Measurements from ENCODE around the gene SDR42E2. TPM values are rescaled to one million over a fixed set of nuclear protein-coding genes. Genes with fewer than 3 reads are reported as not detected.
"Not testable (repeated sequence)": the region's sequence is repeated elsewhere in the genome, so short reads cannot be mapped to it uniquely, and the experiment has no call there.

SDR42E2 gene
- polyA plus RNA-seq, 1 experiment: not detected

DNA sequence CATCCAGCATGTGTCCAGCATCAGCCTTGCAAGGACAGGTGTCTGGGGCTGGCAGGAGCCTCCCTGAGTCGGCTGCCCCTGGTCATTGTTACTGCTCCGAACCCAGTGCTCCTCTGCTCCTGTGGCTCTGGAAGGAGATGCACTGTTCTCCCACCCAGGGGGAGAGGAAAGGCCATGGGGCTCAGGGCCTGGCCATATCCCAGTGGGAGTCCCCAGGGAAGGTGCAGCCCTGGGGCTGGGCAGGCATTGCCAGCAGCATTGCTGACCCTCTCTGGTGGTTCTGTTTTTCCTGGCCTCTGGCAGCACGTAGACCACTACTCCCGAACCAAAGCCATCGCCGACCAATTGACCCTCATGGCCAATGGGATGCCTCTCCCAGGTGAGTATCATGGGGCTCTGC is 9.6 kb downstream of the SDR42E2 start:
- no peak overlapping the region for H3K4me3 ChIP-seq (ENCODE audit: low read depth, low read length)
- no peaks in the 10 kb centered on the region for H3K36me3 ChIP-seq (ENCODE audit: control insufficient read depth, insufficient read depth, low read length)
- CTCF ChIA-PET: interaction anchor here (0.6 kb wide), 1 partner anchor 117 kb away, joined by 3 read pairs; no protein-coding TSS in a partner anchor
- no peak for DNase-seq (ENCODE audit: low read depth)
- TF ChIP-seq, protein P1, sequence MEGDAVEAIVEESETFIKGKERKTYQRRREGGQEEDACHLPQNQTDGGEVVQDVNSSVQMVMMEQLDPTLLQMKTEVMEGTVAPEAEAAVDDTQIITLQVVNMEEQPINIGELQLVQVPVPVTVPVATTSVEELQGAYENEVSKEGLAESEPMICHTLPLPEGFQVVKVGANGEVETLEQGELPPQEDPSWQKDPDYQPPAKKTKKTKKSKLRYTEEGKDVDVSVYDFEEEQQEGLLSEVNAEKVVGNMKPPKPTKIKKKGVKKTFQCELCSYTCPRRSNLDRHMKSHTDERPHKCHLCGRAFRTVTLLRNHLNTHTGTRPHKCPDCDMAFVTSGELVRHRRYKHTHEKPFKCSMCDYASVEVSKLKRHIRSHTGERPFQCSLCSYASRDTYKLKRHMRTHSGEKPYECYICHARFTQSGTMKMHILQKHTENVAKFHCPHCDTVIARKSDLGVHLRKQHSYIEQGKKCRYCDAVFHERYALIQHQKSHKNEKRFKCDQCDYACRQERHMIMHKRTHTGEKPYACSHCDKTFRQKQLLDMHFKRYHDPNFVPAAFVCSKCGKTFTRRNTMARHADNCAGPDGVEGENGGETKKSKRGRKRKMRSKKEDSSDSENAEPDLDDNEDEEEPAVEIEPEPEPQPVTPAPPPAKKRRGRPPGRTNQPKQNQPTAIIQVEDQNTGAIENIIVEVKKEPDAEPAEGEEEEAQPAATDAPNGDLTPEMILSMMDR (IDR thresholded peaks at IDR 0.05; ENCODE audit: insufficient read depth, low read depth, low read length): no peak
- 0 out of 2 replicates have a peak, but pooled peaks cover 1% of the 10 kb centered on the region for H3K27me3 ChIP-seq (ENCODE audit: control insufficient read depth, insufficient read depth, low read length)
- POLR2A ChIA-PET: no interaction called here

DNA sequence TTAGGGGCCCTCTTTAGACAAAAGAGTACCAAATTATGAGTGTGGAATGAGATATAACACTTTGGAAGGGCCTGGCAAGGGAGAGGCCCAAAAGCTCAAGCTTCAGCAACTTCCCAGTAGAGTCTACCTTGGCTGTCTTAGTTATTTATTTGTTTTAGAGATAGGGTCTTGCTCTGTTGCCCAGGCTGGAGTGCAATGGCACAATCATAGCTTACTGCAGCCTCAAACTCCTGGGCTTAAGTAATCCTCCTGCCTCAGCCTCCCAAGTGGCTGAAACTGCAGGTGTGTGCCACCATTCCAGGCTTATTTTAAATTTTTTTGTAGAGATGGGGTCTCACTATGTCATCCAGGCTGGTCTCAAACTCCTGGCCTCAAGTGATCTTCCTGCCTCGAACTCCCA is 10.3 kb downstream of the SDR42E2 start:
- CTCF ChIA-PET: interaction anchor here (0.6 to 1.3 kb wide), 2 partner anchors 9 to 116 kb away, joined by 3 read pairs; no protein-coding TSS in a partner anchor
- DNase-seq (ENCODE audit: low read depth); POLR2A ChIA-PET; H3K36me3 ChIP-seq (ENCODE audit: control insufficient read depth, insufficient read depth, low read length); H3K4me3 ChIP-seq (ENCODE audit: low read depth, low read length); H3K27me3 ChIP-seq (ENCODE audit: control insufficient read depth, insufficient read depth, low read length): not testable (repeated sequence)

GRCh38 chr16:22174642-22175041 is 12.3 kb downstream of the SDR42E2 start:
- TF ChIP-seq, protein P1 (IDR thresholded peaks at IDR 0.05; ENCODE audit: insufficient read depth, low read depth, low read length): no peak
- POLR2A ChIA-PET: no interaction called here
- DNase-seq (ENCODE audit: low read depth): no peak
- 0 out of 2 replicates have a peak, but pooled peaks cover 1% of the 10 kb centered on the region for H3K27me3 ChIP-seq (ENCODE audit: control insufficient read depth, insufficient read depth, low read length)
- no peak overlapping the region for H3K4me3 ChIP-seq (ENCODE audit: low read depth, low read length)
- CTCF ChIA-PET: interaction anchor here (0.5 to 1.9 kb wide), 2 partner anchors 9 to 14 kb away, joined by 3 to 16 read pairs; no protein-coding TSS in a partner anchor
- no peaks in the 10 kb centered on the region for H3K36me3 ChIP-seq (ENCODE audit: control insufficient read depth, insufficient read depth, low read length)

DNA sequence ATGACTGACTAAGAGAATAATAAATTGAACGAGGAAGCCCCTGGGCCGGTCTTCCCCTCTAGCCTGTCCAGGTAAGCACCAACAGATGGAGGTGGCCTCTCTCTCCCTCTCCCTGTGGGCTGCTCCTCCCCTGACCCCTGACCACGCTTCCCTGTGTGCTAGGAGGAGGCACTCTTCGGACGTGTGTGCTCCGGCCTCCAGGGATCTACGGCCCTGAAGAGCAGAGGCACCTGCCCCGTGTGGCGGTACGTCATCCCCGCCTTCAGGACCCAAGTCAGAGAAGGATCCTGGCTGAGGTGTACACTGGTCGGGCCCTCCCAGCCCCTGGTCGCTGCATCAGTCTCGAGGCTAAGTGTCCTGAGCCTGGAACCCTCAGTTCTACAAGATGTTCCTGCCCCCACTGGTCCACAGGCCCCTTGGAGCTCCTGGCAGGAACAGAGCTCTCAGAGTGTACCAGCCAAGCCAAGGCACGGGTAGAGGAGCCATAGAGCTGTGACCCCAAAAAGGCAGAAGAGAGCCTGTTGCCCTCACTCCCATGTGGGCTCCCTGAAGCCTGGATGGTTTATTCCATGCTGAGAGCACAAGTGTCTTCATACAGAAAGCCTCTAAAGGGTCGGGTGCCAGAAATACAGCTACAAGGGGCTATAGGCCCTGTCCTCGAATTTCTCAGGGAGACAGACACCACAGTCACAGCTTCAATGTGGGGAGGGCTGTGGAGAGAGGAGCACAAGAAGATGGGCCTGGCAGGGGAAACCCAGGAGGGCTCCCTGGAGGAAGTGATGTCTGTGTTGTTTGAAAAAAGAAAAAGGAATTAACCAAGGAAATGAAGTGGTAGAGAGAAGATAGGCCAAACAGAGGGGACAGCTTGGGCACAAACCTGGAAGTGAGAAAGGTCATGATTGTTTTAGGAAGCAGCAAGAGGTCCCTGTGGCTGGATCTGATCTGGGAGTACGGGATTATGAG is 15.9 kb downstream of the SDR42E2 start:
- no peak for DNase-seq (ENCODE audit: low read depth)
- Histone ChIP-seq H3K27me3 (ENCODE audit: control insufficient read depth, insufficient read depth, low read length) (0 out of 2 replicates have a peak, but pooled peaks cover 1% of the 10 kb centered on the region), H3K4me3 (ENCODE audit: low read depth, low read length) (no peak overlapping the region), H3K36me3 (ENCODE audit: control insufficient read depth, insufficient read depth, low read length) (no peaks in the 10 kb centered on the region)
- TF ChIP-seq, protein P1 (IDR thresholded peaks at IDR 0.05; ENCODE audit: insufficient read depth, low read depth, low read length): no peak
- ChIA-PET CTCF (interaction anchor here (0.6 to 1.5 kb wide), 3 partner anchors 10 to 158 kb away, joined by 3 to 6 read pairs (median 4); no protein-coding TSS in a partner anchor), POLR2A (no interaction called here)

DNA sequence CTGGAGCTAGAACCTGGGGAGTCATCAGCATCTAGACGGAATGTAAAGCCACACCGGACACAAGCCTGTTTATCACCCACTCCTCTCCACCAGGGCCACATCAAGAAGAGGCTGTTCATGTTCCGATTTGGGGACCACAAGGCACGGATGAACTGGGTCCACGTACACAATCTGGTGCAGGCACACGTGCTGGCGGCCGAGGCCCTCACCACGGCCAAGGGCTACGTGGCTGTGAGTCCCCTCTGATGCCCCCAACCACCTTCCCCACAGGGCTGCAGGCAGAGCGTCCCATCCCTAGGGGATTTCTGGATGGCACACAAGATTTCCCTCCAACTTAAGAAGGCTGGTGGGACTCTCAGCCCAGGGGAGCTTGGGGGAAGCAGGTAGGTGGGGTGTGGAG is 19.1 kb downstream of the SDR42E2 start:
- Histone ChIP-seq H3K27me3 (ENCODE audit: control insufficient read depth, insufficient read depth, low read length) (peaks cover 1% of the 10 kb centered on the region; the same call in 1 of the 2 replicates), H3K36me3 (ENCODE audit: control insufficient read depth, insufficient read depth, low read length) (no peaks in the 10 kb centered on the region), H3K4me3 (ENCODE audit: low read depth, low read length) (no peak overlapping the region)
- DNase-seq (ENCODE audit: low read depth): no peak
- TF ChIP-seq, protein P1 (IDR thresholded peaks at IDR 0.05; ENCODE audit: insufficient read depth, low read depth, low read length): no peak
- ChIA-PET CTCF (no interaction called here), POLR2A (no interaction called here)
